GM18499 (cell line): ENCODE data around the gene ZNF444.
"Not testable (repeated sequence)": the region's sequence is repeated elsewhere in the genome, so short reads cannot be mapped to it uniquely, and the experiment has no call there.

Experiments
- ATAC-seq: cut with Tn5 transposase; IDR thresholded peaks from one replicate; pipeline ENCODE4 v1.9.1; 2021; ENCODE audit warnings: moderate number of reproducible peaks; ENCODE audit not compliant: insufficient read depth, unreplicated experiment

The ZNF444 gene

DNA sequence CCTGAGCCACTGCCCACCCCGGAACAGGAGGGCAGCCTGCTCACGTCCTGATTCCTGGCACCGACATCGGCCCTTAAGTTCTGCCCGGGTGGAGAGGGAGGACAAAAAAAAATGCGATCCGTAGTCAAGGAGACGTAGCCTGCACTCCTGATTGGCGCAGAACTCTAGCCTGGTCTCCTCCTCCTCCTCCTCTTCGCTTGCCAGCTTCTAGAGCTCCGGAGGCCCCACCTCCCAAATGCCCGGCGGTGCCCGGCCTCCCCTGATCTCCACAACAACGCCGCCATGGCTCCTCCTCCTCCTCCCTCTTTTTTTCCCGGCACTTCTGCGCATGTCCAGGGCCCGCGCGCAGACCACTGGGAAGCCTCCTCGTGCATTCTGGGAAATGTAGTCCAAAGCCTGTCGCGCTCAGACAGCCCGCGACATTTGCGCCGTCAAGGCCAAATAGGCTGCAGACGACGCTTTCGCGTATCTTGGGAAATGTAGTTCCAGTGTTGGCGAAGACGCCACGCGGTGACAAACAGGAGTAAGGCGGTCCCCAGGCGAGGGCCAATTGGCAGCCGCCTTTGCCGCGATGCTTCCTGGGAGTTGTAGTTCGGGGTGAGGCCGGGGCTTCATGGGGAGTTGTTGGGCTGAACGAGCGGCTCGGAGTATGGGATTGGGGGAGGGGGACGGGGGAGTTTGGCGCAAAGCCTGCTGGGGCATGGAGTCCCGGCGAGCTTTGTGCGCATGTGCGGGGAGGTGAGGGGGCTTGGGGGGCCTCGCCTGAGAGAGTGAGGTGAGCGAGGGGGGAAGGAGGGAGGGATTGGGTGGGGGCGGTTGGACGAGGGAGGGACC, at the start of gene ZNF444:
Gene ZNF444, plus strand, starts transcription at position 705 of the 834 bp plus-strand sequence. CDS start 5,625 bp downstream, outside the sequence.
- peak; percentile 88 for ATAC-seq

DNA sequence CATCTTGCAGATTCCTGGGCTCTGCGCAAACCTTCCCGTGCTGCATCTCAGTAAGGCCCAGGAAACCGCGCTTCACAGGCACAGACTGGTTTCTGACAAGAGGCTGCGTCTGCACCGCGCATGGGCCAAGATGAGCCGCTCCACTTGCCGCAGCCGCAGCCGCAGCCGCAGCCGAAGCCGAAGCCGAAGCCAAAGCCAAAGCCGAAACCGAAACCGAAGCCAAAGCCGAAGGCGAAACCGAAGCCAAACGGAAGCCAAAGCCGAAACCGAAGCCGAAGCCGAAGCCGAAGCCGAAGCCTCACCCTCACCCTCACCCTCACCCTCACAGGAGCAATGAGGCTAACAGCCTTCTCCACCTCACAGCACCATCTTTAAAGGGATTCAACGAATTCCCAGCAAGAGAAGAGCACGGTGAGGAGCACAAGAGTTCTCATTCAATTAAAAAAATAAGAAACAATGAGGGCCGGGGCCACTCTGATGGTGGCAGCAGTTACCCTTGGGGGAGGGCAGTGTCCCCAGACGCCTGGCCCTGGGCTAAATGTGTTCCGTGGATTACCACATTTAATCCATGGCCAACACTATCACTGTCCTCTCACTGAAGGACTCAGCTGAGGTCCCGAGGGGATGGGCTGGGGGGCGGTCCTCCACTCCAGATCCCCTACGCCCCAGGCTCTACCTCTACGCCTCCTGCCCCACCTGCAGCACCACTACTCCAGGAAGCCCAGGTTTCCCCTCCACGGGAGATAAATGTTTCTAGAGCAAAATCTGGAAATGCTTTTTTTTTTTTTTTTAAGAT, 49.1 kb upstream of the ZNF444 start:
- no peak for ATAC-seq

DNA sequence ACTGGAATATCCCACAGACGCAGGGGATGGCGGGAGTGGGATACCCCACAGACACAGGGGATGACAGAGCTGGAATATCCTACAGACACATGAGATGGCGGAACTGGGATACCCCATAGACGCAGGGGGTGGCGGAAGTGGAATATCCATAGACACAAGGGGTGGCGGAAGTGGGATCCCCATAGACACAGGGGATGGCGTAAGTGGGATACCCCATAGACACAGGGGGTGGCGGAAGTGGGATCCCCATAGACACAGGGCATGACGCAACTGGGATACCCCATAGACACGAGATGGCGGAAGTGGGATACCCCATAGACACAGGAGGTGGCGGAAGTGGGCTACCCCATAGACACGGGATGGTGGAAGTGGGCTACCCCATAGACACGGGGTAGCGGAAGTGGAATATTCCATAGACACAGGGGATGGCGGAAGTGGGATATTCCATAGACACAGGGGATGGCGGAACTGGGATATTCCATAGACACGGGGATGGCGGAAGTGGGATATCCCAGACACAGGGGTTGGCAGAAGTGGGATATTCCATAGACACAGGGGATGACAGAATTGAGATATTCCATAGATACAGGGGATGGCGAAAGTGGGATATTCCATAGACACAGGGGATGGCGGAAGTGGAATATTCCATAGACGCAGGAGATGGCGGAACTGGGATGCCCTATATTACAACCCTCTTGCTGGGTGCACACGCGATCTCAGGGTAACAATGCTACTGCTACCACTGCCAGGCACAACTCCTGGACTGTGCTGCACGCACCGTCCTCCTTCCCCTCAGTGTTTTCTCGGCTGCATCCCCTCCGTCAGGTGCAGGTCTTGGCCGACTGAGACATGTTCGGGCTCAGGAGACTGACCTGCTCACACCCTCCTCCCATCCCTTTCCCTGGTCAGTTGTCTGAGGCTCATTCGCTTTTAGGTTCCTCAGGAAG, 48.1 kb upstream of the ZNF444 start:
- no peak for ATAC-seq

DNA sequence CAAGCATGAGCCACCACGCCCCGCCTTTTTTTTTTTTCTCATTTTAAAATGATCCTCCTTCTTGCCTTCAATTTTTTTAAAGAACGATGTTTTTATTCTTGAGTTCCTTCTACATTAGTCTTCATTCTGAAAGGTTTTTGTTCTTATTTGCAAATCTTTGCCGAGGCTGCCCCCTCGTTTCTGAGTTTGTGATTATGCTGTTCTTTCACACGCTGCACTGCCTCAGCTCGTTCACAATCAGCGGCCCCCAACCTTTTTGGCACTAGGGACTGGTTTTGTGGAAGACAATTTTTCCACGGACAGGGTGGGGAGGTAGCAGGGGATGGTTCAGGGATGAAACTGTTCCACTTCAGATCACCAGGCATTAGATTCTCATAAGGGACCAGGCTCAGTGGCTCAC, 46.6 kb upstream of the ZNF444 start:
- no peak for ATAC-seq

DNA sequence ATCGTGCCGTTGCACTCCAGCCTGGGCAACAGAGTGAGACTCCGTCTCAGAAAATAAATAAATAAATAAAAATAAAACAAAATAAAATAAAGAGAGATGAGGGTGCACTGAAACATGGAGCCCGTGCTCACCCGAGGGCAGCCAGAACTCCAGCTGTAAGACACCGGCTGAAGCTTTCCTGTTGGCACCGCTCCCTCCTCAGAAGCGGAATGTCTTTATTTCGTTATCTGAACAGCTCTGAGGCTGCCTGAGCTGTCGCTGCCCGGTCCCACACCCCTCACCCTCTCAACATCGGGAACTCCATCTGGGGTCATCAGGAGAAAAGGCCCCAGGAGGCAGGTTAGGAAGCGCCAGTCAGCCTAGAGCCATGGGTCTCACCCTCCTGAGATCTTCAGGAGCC, 44.4 kb upstream of the ZNF444 start:
- ATAC-seq, result no peak

DNA sequence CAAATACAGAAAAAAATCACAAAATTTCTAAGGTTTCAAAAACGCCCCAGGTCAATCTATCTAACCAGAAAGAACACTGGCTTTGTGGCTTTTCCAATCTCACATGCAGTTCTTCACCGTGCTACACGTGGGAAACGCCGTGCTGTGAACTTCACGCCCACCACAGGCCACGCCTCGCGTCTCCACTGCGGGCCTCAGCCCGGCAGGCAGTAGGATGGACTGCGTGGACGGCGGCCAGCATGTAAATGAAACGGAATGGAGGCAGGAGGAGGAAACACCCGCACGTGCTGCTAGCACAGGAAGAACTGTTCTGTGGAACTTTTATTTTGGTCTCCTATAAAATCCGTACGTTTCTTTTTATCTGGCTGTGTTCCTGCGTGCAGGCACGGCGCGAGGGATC, 43.8 kb upstream of the ZNF444 start:
- ATAC-seq, result no peak

DNA sequence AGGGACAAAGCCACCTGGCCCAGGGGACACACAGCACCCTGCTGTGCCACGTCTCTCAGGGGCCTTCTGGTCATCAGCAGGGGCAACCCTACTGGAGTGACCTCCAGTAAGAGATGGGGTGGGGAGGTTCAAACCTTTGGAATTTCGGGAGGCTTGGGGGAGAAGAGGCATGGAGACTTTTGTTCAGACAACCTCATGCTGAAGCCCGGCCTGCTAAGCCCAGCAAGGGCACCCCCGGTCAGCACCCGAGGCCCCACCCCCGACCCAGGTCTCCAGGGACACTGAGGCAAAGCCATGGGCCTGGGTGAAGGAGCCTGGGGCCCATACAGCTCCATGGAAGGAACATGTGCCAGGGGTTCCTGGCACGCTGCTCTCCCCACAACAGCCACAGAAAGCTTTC, 43.3 kb upstream of the ZNF444 start:
- no peak for ATAC-seq

DNA sequence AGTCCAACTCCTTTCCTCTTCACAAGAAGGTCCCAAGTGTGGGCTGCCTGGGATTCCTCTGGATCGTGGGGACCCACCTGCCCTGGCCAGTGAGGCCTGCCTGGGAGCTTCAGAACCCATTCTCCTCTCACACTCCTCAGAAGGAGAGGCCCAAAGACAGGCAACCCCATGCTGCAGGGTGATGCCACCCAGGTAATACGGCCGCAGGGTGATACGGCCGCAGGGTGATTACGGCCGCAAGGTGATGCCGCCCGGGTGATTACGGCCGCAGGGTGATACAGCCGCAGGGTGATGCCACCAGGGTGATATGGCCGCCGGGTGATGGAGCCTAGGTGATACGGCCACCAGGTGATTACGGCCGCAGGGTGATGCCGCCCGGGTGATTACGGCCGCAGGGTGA, 42.9 kb upstream of the ZNF444 start:
- ATAC-seq, result not testable (repeated sequence)

DNA sequence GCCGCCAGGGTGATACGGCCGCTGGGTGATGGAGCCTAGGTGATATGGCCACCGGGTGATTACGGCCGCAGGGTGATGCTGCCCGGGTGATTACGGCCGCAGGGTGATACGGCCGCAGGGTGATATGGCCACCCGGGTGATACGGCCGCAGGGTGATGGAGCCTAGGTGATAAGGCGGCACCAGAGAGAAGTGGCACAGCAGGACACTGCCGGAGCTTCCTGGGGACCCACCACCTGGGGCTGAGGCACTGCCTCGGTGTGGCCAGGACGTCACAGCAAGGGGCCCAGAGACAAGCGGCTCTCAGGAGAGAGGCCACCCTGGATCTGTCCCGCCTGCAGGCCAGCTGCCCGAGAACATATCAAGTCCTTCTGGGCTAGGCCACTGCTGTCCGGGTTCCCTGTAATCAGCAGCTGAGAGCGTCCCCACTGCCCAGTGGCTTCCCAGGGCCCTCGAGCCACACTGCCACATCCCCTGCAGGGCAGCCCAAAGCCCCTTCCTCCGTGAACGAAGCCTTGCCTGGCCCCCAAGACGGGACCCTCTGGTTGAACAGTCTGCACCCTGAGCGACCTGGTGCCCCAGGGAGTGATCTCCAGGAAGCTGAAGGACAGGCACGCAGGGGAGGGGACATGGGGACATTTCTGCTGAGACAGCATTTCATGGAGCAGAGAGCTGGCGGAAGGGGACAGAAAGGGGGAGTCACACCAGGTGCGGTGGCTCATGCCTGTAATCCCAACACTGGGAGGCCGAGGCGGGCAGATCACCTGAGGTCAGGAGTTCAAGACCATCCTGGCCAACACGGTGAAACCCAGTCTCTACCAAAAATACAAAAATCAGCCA, 42.1 kb upstream of the ZNF444 start:
- no peak for ATAC-seq

DNA sequence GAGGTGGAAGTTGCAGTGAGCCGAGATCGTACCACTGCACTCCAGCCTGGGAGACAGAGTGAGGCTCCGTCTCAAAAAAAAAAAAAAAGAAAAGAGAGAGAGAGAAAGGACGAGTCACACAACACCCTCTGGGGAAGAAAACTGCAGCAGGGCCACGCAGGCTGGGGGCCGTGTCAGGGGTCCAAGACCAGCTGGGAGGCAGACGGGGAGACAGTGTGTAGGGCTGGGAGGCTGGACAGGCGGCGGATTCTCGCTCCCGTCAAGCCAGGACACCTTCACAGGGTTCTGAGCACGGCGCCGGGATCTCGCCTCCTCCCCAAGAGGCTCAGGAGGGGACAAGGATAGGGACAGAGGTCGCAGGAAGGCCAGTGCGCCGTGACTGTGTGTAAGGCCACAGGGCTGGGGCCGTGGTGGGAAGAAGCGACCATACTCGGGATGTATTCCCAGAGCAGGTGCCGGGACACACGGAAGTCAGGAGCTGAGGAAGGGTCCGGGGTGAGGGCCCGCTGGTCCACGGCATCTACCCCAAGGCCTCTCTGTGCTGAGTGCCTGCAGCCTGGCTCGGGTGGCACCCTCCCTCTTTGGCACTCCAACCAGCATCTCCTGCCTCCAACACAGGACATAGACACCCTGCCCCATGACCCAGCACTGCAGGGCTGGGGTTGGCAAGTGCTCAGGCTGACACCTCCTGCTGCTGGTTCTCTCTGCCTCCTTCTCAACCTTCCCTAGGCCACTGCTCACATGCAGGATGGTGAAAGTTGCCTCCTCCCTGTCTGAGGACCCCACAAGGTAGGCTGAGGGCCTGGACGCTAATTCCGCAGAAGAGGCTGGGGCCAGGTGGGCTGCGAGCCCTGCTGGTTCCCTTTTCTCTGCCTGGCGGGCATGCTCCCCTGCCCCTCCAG, 41.2 kb upstream of the ZNF444 start:
- no peak for ATAC-seq

DNA sequence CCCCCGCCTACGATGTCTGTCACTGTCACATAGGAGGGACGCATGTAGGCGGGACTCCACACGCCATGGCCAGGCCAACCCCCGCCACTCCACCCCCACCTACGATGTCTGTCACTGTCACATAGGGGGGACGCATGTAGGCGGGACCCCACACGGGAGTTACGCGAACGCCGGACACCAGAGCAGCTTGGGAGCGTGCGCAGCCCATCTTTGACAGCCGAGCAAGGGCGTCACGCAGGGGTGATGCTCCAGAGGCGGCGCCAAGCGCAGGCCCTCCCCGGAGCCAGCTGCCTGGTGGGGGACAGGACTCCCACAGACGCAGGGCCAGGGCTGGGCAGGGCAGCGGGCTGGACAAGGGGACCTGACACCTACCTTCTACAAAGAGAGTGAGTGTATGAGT, 40.0 kb upstream of the ZNF444 start:
- no peak for ATAC-seq

DNA sequence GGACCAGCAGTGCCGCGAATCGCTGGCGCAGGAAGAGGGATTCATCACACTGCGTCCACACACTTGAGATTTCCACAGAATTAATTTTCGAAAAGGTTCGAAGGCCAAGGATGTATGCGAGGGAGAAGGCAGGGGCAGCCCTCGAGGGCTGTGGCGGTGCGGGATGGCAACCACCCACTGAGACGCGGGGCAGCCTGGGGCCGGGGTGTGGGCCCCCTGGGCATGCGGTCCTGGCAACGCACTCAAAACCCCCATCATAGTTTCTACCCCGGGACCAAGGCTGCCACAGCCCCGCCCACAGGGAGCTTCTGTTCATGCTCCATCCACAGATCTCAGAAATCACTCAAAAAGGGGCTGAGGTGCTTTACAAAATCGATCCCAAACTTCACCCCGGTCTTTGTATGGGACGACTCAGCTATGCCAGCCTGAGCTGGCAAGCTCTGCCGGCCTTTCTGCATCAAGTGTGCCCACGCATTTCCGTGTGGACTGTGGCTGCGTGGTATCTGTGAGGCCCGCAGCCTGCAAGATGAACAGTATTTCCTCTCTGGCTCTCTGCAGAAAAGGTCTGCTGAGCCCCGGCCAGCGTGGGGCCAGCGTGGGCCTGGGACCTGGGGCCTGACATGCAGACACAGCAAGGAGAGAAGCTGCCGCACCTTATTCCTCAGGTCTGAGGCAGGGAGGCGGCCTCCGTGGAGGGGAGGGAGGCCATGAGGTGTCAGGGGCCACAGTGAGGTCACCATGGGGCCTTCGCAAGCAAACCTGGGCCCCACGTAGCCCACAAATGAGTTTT, 39.1 kb upstream of the ZNF444 start:
- ATAC-seq, result no peak

DNA sequence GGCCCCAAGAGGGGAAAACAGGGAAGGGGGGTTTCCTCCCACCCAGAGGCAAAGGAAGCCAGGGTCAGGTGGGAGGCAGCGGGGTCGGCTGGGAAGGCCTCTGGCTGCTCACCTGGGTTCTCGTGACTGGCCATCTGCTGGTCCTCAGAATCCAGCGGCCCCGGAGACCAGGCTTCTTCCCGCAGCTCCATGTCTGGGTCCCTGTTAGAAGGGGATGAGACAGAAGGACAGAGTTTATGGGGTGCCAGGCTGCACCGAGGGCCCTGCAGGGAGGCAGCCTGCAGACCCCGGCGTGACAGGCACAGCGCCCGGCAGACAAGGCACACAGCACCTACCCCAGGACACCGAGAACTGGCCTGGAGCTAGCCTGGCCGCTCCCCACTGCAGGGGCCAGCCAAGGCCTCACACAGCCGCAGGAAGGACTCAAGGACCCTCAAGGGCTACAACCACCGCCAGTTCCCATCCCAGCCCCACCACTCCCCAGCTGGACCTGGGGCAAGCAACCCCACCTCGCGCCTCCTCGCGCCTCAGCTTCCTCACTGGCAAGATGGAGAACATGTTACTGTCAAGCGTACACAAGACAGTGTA, 38.0 kb upstream of the ZNF444 start:
- ATAC-seq, result no peak

DNA sequence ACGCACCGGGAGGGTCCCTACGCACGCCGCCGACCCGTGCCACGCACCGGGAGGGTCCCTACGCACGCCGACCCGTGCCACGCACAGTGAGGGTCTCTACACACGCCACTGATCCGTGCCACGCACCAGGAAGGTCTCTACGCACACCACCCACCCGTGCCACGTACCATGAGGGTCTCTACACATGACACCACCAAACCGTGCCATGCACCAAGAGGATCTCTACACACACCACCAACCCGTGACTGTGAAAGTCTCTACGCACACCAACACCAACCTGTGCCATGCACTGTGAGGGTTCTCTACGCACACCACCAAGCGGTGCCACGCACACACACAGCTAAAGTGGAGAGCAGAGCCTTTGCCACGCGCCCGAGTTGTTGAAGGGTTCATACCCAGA, 36.7 kb upstream of the ZNF444 start:
- no peak for ATAC-seq

DNA sequence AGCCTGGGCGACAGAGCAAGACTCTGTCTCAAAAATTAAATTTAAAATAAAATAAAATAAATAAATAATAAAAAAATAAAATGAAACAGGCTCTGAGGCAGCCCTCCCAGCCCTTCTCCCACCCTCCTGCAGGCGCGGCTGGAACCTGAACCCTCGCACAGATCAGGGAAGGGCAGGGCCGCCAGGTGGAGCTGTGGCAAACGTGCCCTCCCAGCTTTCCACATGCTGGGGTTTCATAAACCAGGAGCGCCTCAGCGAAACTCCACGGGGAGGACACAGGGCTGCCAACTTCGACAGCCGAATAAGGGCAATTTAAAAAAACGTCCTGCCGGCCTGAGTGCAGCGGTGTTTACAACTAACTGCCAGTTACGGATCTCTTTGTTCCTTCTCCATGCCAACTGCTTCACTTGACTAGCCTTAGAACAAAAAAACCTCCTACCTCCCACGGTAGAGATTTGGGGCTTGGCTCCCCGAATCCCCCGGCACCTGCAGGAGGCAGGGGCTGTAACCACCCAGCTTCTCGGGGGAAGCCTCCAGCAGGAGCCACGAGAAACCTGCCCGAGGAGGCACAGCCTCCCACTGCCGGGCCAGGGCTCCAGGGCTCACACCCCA, 35.9 kb upstream of the ZNF444 start:
- ATAC-seq, result no peak

DNA sequence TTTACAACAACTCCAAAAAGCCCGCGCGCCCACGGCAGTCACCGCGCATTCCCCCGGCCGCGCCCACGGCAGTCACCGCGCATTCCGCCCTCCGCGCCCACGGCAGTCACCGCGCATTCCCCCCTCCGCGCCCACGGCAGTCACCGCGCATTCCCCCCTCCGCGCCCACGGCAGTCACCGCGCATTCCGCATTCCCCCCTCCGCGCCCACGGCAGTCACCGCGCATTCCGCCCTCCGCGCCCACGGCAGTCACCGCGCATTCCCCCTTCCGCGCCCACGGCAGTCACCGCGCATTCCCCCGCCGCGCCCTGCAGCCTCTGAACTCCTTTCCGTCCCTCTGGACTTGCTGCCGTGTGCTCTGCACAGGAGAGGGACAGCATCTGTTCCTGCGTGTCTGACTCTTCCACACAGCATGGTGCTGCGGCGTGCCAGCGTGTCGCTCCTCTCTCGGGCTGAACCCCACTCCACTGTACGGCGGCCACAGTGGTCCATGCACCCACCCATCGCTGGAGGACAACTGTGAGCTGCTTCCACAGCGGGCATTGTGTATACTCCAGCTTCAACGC, 35.2 kb upstream of the ZNF444 start:
- not testable (repeated sequence) for ATAC-seq

DNA sequence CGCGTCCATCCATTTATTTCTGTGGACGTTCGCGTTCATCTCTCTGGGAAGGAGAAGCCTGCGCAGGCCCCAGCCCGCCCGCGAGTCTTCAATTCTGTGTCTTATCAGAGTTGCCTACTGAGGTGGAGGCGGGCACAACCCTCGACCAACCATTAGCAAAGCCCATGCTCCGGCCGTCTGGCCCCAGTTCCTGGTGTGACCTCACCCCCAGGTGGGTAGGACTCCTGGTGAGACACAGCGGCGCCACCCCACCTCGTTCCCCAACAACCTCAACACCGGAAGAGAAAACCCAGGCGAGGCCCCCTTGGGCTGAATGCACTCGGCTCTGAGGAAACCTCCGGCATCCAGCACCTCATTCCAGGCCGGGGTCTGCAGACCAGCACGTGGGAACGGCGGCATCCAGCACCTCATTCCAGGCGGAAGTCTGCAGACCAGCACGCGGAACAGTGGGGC, 34.7 kb upstream of the ZNF444 start:
- ATAC-seq, result no peak
